ENCODE results near the gene ADGRG1.

Gene ADGRG1

GRCh38 chr16:57648581-57649442, 20.4 kb downstream of the ADGRG1 start:
- DNase-seq (ENCODE audit: low spot score): peak; percentile 94

- no peak for DNase-seq (ENCODE audit: low spot score)
Observed at GRCh38 chr16:57649443-57649751, 21.0 kb downstream of the ADGRG1 start.

GRCh38 chr16:57649846-57650245, 21.4 kb downstream of the ADGRG1 start:
- DNase-seq (ENCODE audit: low spot score): no peak

- DNase-seq (ENCODE audit: low spot score): no peak
Observed at GRCh38 chr16:57651344-57652333, 23.2 kb downstream of the ADGRG1 start.

- DNase-seq (ENCODE audit: low spot score): no peak
Observed at GRCh38 chr16:57652695-57653471, 24.5 kb downstream of the ADGRG1 start.

- no peak for DNase-seq (ENCODE audit: low spot score)
Observed at GRCh38 chr16:57653936-57654335, 25.5 kb downstream of the ADGRG1 start.

GRCh38 chr16:57656342-57656955, 28.0 kb downstream of the ADGRG1 start:
- DNase-seq (ENCODE audit: low spot score): no peak

- no peak for DNase-seq (ENCODE audit: low spot score)
Observed at GRCh38 chr16:57657228-57657627, 28.8 kb downstream of the ADGRG1 start.

- DNase-seq (ENCODE audit: low spot score): no peak
Observed at GRCh38 chr16:57658130-57658877, 29.9 kb downstream of the ADGRG1 start.

GRCh38 chr16:57658878-57659674, 30.6 kb downstream of the ADGRG1 start:
- no peak for DNase-seq (ENCODE audit: low spot score)

- DNase-seq (ENCODE audit: low spot score): no peak
Observed at GRCh38 chr16:57660715-57661463, 32.5 kb downstream of the ADGRG1 start.

- no peak for DNase-seq (ENCODE audit: low spot score)
Observed at GRCh38 chr16:57661510-57661909, 33.1 kb downstream of the ADGRG1 start.

GRCh38 chr16:57661936-57662906, 33.8 kb downstream of the ADGRG1 start:
- DNase-seq (ENCODE audit: low spot score): no peak

- no peak for DNase-seq (ENCODE audit: low spot score)
Observed at GRCh38 chr16:57663436-57663835, 35.0 kb downstream of the ADGRG1 start.

GRCh38 chr16:57663917-57664661, 35.7 kb downstream of the ADGRG1 start:
- no peak for DNase-seq (ENCODE audit: low spot score)

GRCh38 chr16:57664662-57665025, 36.2 kb downstream of the ADGRG1 start:
- no peak for DNase-seq (ENCODE audit: low spot score)

GRCh38 chr16:57665541-57665940, 37.1 kb downstream of the ADGRG1 start:
- DNase-seq (ENCODE audit: low spot score): no peak
